Liver (tissue), 9 donors: Measurements from ENCODE around the gene RASSF1. TPM values are rescaled to one million over a fixed set of nuclear protein-coding genes. Genes with fewer than 3 reads are reported as not detected.
"Not testable (repeated sequence)": the region's sequence is repeated elsewhere in the genome, so short reads cannot be mapped to it uniquely, and the experiment has no call there.

Source experiments
- DNase-seq: peaks from one replicate; pipeline ENCODE4 v3.0.0-alpha.2; 2017; ENCODE audit warnings: low spot score
- H3K27ac ChIP-seq, 2 donors: one replicate each; pipeline ENCODE4 v1.7.0; 2013; ENCODE audit warnings: inconsistent platforms in 2 of 2, low read length in 2 of 2, control low read depth in 1 of 2, low read depth in 1 of 2, mild to moderate bottlenecking in 1 of 2
- H3K27me3 ChIP-seq, 4 donors: one replicate each; pipeline versions ENCODE4 v1.6.1 to v1.7.0; 2013; ENCODE audit warnings: low read length in 3 of 4, inconsistent platforms in 1 of 4, mild to moderate bottlenecking in 1 of 4, moderate library complexity in 1 of 4; ENCODE audit not compliant: control insufficient read depth in 4 of 4, insufficient read depth in 4 of 4
- H3K36me3 ChIP-seq, 4 donors: one replicate each; pipeline versions ENCODE4 v1.6.1 to v1.7.0; 2013; ENCODE audit warnings: low read length in 3 of 4, mild to moderate bottlenecking in 3 of 4, low read depth in 1 of 4, moderate library complexity in 1 of 4; ENCODE audit not compliant: control insufficient read depth in 4 of 4, insufficient read depth in 3 of 4
- H3K4me1 ChIP-seq, 4 donors: one replicate each; pipeline versions ENCODE4 v1.6.1 to v1.7.0; 2013; ENCODE audit warnings: low read length in 3 of 4, mild to moderate bottlenecking in 3 of 4, moderate library complexity in 1 of 4; ENCODE audit not compliant: control insufficient read depth in 4 of 4, insufficient read depth in 4 of 4
- H3K4me3 ChIP-seq, 3 donors: one replicate each; pipeline versions ENCODE4 v1.6.1 to v1.7.0; 2013; ENCODE audit warnings: low read length in 3 of 3, control low read depth in 1 of 3, low read depth in 1 of 3, mild to moderate bottlenecking in 1 of 3
- H3K9ac ChIP-seq, 2 donors: one replicate each; pipeline ENCODE4 v1.7.0; 2013; ENCODE audit warnings: low read length in 2 of 2, mild to moderate bottlenecking in 2 of 2, moderate library complexity in 2 of 2, control low read depth in 1 of 2, low read depth in 1 of 2
- H3K9me3 ChIP-seq, 4 donors: one replicate each; pipeline versions ENCODE4 v1.6.1 to v1.7.0; 2013; ENCODE audit warnings: low read length in 3 of 4; ENCODE audit not compliant: control insufficient read depth in 4 of 4
- FOXA2 ChIP-seq: IDR thresholded peaks from 2 replicates; pipeline ENCODE4 v1.6.1; 2016; ENCODE audit warnings: antibody characterized with exemption
- HNF4A ChIP-seq, 2 donors: conservative IDR thresholded peaks; 2 replicates each; pipeline ENCODE4 v1.6.1; 2016; ENCODE audit warnings: antibody characterized with exemption in 2 of 2, mild to moderate bottlenecking in 2 of 2
- HNF4G ChIP-seq: IDR thresholded peaks from 2 replicates; pipeline ENCODE4 v1.6.1; 2016; ENCODE audit warnings: antibody characterized with exemption
- JUND ChIP-seq, 2 donors: IDR thresholded peaks; 2 replicates each; pipeline ENCODE4 v1.6.1; 2016; ENCODE audit warnings: antibody characterized with exemption in 2 of 2
- RAD21 ChIP-seq, 2 donors: IDR thresholded peaks; 2 replicates each; pipeline ENCODE4 v1.6.1; 2016; ENCODE audit warnings: antibody characterized with exemption in 2 of 2, mild to moderate bottlenecking in 2 of 2
- RXRA ChIP-seq, 2 donors: IDR thresholded peaks; 2 replicates each; pipeline ENCODE4 v1.6.1; 2017 to 2018; ENCODE audit warnings: antibody characterized with exemption in 2 of 2, mild to moderate bottlenecking in 1 of 2
- SP1 ChIP-seq: IDR thresholded peaks from 2 replicates; pipeline ENCODE4 v1.6.1; 2018; ENCODE audit warnings: antibody characterized with exemption, mild to moderate bottlenecking
- TAF1 ChIP-seq: conservative IDR thresholded peaks from 2 replicates; pipeline ENCODE4 v1.6.1; 2016; ENCODE audit warnings: antibody characterized with exemption, mild to moderate bottlenecking
- WGBS: extraction: QIAGEN DNeasy Blood & Tissue Kit; methylation state at CpG from one replicate; pipeline ENCODE4 v1.1.7; 2013; 5-methylcytosine and 5-hydroxymethylcytosine counted together
- polyA plus RNA-seq, 2 donors: library from polyadenylated mRNA; stranded (reverse) in 1 of 2; unstranded in 1 of 2; fragments of 200-250 nt in 1 of 2; fragments of >200 nt in 1 of 2; fragmentation: Nextera tagmentation in 1 of 2; extraction: Ambion mirVana in 1 of 2; gene quantifications; one replicate each; pipeline versions ENCODE4 v1.2.1 to v1.2.3, GENCODE V29; 2013 to 2015
- total RNA-seq, 2 donors: library from RNA; depleted of rRNA; stranded (reverse); fragments of >200 nt; gene quantifications; one replicate each; pipeline ENCODE4 v1.2.3, GENCODE V29; 2014
- TF ChIP-seq, protein P1 (sequence below): IDR thresholded peaks from 2 replicates; pipeline ENCODE4 v1.6.1; 2016; ENCODE audit warnings: antibody characterized with exemption
- TF ChIP-seq, protein P2 (sequence below): fragments of 150-350 bp; IDR thresholded peaks from 2 replicates; pipeline ENCODE4 v1.5.1; 2017; ENCODE audit warnings: improper control_type of control experiment, low read depth, low read length; ENCODE audit not compliant: missing input control
- TF ChIP-seq, protein P3 (sequence below): IDR thresholded peaks from 2 replicates; pipeline ENCODE4 v1.6.1; 2016; ENCODE audit warnings: antibody characterized with exemption
- donor health status: healthy.
- donor health status: healthy.
- donor health status: healthy.
- donor health status: healthy.
- donor health status: healthy.

Gene RASSF1
- total and polyA plus RNA-seq, 4 donors, result 6.5 to 13.2 (median 11.2) TPM

DNA sequence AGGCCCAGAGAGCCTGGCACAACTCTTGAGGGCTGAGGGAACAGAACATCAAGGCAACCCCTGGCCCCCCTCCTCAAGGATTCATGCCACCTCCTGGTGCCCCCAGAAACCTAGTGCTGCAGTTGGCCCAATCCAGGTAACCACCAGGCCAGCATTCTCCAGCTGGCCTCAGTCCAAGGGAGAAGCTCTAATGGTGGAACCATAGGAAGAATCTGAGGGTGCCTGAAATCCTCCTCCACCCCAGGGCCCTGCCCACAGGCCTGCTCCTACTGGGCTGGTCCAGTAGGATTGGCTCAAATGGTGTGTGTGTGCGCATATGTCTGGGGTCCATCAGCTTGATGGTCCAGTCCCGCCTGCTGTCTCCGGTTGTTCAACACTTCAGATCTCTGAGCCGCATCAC is 25.8 kb downstream of the RASSF1 start:
- H3K27ac ChIP-seq, result no peak overlapping the region

DNA sequence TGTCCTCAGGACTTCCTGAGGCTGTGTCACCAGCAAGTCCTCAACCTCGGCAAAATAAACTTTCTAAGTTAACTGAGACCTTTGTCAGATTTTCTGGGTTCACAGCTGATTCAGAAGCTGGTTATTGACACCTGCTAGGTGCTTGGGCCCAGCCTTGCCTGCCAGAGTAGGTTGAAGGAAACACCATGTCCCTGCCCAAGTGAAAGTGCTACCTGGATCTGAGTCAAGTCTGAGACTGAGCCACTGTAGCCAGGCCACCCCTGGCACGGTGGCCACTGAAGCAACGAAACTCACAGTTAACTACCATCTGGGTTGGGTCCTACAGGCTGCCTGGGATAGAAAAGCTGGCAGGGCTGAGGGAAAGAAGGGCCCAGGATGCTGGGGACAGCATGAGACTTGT is 26.3 kb downstream of the RASSF1 start:
- H3K9ac ChIP-seq, result no peak overlapping the region
- no peak overlapping the region for H3K27ac ChIP-seq
- no peaks in the 10 kb centered on the region for H3K9me3 ChIP-seq
- TF ChIP-seq SP1 (no peak), JUND (IDR thresholded peaks at IDR 0.05) (no peak), RXRA (IDR thresholded peaks at IDR 0.05) (no peak), HNF4A (conservative IDR thresholded peaks at IDR 0.05) (no peak), HNF4G (no peak), FOXA2 (no peak), TAF1 (no peak)
- TF ChIP-seq, protein P1, sequence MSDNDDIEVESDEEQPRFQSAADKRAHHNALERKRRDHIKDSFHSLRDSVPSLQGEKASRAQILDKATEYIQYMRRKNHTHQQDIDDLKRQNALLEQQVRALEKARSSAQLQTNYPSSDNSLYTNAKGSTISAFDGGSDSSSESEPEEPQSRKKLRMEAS, result no peak
- TF ChIP-seq, protein P2, sequence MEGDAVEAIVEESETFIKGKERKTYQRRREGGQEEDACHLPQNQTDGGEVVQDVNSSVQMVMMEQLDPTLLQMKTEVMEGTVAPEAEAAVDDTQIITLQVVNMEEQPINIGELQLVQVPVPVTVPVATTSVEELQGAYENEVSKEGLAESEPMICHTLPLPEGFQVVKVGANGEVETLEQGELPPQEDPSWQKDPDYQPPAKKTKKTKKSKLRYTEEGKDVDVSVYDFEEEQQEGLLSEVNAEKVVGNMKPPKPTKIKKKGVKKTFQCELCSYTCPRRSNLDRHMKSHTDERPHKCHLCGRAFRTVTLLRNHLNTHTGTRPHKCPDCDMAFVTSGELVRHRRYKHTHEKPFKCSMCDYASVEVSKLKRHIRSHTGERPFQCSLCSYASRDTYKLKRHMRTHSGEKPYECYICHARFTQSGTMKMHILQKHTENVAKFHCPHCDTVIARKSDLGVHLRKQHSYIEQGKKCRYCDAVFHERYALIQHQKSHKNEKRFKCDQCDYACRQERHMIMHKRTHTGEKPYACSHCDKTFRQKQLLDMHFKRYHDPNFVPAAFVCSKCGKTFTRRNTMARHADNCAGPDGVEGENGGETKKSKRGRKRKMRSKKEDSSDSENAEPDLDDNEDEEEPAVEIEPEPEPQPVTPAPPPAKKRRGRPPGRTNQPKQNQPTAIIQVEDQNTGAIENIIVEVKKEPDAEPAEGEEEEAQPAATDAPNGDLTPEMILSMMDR, result no peak
- TF ChIP-seq, protein P3, sequence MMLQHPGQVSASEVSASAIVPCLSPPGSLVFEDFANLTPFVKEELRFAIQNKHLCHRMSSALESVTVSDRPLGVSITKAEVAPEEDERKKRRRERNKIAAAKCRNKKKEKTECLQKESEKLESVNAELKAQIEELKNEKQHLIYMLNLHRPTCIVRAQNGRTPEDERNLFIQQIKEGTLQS, result no peak
- H3K27me3 ChIP-seq, result no peaks in the 10 kb centered on the region
- peaks cover 8 to 24% (median 20%) of the 10 kb centered on the region in 4 donors for H3K4me1 ChIP-seq
- H3K36me3 ChIP-seq, result peaks cover 0 to 10% (median 2%) of the 10 kb centered on the region in 4 donors
- H3K4me3 ChIP-seq, result no peak overlapping the region
- no peak for DNase-seq
- 82% methylated on average over 3 of the region's 3 CpGs for WGBS

More for the DNA sequence above, 25.8 kb downstream of the RASSF1 start:
- no peak overlapping the region for H3K4me3 ChIP-seq
- peaks cover 9 to 24% (median 20%) of the 10 kb centered on the region in 4 donors for H3K4me1 ChIP-seq
- WGBS, result 98% methylated on average over 4 of the region's 4 CpGs
- H3K9ac ChIP-seq, result no peak overlapping the region
- H3K9me3 ChIP-seq, result no peaks in the 10 kb centered on the region
- no peaks in the 10 kb centered on the region for H3K27me3 ChIP-seq
- DNase-seq, result no peak
- peaks cover 0 to 10% (median 2%) of the 10 kb centered on the region in 4 donors for H3K36me3 ChIP-seq
- TF ChIP-seq RAD21 (IDR thresholded peaks at IDR 0.05), result no peak
- TF ChIP-seq, protein P2, result no peak
- no peak for TF ChIP-seq SP1

DNA sequence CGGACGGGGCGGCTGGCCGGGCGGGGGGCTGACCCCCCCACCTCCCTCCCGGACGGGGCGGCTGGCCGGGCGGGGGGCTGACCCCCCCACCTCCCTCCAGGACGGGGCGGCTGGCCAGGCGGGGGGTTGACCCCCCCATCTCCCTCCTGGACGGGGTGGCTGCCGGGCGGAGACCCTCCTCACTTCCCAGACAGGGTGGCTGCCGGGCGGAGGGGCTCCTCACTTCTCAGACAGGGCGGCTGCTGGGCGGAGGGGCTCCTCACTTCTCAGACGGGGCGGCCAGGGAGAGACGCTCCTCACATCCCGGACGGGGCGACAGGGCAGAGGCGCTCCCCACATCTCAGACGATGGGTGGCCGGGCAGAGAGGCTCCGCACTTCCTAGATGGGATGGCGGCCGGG is 28.6 kb downstream of the RASSF1 start:
- H3K4me3 ChIP-seq, result not testable (repeated sequence)
- H3K4me1 ChIP-seq, result peaks cover 6 to 11% (median 9%) of the 10 kb centered on the region in 4 donors

More for the DNA sequence above, 28.6 kb downstream of the RASSF1 start:
- 94% methylated on average over 32 of the region's 32 CpGs for WGBS
- H3K36me3 ChIP-seq, DNase-seq, H3K9ac ChIP-seq, H3K27ac ChIP-seq, H3K9me3 ChIP-seq, H3K27me3 ChIP-seq: not testable (repeated sequence)
